HG02588 (cell line): Measurements from ENCODE around the gene SYNGAP1.

Source experiments
- ATAC-seq: cut with Tn5 transposase; IDR thresholded peaks from one replicate; pipeline ENCODE4 v1.9.1; 2021; ENCODE audit warnings: mild to moderate bottlenecking, moderate library complexity; ENCODE audit not compliant: unreplicated experiment

The SYNGAP1 gene

DNA sequence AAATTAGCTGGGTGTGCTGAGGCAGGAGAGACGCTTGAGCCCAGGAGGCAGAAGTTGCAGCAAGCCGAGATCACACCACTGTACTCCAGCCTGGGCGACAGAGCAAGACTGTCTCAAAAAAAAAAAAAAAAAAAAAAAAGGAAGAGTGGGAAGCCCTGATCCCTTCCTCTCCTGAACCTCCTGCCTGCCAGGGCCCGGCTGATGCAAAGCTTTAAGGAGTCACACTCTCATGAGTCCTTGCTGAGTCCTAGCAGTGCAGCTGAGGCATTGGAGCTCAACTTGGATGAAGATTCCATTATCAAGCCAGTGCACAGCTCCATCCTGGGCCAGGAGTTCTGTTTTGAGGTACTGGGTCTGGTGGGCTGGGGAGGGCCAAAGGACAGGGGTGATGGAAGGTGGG, 15.1 kb downstream of the SYNGAP1 start:
- no peak for ATAC-seq

DNA sequence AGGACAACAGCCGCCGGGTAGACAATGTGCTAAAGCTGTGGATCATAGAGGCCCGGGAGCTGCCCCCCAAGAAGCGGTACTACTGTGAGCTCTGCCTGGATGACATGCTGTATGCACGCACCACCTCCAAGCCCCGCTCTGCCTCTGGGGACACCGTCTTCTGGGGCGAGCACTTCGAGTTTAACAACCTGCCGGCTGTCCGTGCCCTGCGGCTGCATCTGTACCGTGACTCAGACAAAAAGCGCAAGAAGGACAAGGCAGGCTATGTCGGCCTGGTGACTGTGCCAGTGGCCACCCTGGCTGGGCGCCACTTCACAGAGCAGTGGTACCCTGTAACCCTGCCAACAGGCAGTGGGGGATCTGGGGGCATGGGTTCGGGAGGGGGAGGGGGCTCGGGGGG, 17.8 kb downstream of the SYNGAP1 start:
- ATAC-seq: no peak

DNA sequence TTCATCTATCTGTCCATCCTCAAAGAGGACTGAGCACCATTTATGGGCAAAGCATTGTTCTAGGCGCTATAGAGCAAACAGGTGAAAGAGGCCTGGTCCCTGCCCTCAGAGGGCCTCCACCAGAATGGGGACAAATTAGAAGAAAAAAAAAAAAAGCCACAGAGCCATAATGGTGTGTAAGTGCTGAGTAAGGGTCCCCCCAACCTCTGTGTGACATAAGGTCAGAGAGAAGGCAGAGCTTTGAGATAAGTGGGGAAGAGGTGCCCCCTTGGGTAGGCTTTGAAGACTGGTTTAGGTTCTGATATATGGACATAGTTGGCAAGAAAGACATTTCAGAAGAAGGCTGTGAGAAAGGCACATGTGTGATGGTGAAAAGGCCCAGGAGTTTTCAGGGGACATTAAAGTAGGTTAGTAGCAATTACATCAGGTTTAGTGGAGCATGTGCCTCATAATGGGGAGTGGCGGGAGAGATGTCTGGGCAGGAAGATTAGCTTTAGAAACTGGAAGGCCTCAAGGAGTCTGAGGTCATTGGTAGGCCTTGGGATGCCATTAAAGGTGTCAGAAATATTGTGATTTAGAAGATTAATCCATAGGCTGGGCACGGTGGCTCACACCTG, 19.2 kb downstream of the SYNGAP1 start:
- ATAC-seq: no peak

DNA sequence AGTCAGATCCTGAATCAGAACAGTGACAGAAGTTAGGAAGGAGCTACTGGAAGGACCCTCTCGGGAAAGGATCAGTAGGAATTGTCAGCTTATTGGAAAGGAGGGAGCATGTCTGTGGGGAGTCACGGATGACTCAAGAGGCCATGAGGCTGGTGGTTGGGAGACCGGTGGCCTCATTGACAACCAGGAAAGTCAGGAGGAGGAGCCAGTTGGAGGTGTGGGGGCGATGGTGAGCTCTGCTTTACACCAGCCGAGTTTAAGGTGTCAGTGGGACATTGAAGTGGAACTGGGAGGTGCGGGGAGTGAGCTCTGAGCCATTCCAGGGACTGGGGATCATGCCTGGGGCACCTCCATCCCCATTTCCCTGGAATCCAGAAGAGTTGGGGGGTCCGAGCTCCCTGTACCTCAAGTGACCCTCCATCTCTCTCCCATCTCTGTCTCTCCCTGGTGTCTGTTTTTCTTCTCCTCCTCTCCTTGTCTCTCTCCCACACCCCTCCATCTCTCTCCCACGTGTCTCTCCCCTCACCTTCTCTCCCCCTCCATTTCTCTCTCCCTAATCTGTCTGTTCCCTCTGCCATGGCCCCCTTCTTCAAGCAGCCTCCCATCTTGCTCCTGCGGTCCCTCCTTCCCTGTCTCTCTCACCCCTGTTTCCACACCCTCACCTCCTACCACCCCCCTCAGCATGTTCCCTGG, 20.2 kb downstream of the SYNGAP1 start:
- ATAC-seq: no peak

DNA sequence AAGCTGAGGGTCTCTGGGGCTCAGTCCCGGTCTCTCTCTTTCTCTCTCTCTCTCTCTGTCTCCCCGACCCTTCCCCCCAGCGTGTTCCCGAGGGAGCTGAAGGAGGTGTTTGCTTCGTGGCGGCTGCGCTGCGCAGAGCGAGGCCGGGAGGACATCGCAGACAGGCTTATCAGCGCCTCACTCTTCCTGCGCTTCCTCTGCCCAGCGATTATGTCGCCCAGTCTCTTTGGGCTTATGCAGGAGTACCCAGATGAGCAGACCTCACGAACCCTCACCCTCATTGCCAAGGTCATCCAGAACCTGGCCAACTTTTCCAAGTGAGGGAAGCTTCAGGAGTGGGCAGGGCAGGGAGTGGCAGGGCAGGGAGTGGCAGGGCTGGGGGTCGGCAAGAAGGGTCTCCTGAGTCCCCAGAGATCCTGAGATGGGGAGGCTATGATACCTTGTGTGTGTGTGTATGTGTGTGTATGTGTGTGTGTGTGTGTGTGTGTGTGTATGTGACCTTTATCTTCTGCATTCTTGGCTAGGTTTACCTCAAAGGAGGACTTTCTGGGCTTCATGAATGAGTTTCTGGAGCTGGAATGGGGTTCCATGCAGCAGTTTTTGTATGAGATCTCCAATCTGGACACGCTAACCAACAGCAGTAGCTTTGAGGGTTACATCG, 20.9 kb downstream of the SYNGAP1 start:
- ATAC-seq: no peak

DNA sequence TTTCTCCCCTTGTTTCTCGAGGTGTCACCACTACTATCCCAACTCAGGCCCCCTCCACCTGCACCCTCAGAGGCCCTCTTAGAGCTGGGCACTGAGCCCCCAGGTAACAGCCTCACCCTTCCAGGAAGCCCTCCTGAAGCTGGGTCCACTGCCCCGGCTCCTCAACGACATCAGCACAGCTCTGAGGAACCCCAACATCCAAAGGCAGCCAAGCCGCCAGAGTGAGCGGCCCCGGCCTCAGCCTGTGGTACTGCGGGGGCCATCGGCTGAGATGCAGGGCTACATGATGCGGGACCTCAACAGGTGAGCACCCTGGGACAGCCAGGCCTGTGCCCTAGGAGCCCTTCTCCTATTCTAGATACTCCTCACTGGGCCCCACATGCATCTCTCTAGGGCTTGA, 21.6 kb downstream of the SYNGAP1 start:
- ATAC-seq: no peak

DNA sequence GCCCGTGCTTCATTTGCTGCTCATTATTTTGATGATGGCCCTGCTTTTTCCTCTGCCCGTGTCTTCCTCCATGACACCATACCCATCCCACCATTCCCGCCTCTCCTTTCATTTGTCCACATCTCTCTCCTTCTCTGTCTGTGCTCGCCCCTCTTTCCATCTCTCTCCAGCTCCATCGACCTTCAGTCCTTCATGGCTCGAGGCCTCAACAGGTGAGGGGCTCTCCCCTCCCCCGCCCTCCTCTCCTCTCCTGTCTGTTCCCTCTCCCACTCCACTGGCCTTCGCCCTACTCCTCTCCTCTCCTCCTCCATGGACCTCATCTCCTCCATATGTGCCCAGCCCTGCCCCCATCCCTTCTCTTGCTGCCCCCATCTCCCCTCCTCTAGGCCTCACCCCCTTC, 22.4 kb downstream of the SYNGAP1 start:
- no peak for ATAC-seq

DNA sequence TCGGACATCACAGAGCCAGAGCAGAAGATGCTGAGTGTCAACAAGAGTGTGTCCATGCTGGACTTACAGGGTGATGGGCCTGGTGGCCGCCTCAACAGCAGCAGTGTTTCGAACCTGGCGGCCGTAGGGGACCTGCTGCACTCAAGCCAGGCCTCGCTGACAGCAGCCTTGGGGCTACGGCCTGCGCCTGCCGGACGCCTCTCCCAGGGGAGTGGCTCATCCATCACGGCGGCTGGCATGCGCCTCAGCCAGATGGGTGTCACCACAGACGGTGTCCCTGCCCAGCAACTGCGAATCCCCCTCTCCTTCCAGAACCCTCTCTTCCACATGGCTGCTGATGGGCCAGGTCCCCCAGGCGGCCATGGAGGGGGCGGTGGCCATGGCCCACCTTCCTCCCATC, 23.2 kb downstream of the SYNGAP1 start:
- no peak for ATAC-seq

DNA sequence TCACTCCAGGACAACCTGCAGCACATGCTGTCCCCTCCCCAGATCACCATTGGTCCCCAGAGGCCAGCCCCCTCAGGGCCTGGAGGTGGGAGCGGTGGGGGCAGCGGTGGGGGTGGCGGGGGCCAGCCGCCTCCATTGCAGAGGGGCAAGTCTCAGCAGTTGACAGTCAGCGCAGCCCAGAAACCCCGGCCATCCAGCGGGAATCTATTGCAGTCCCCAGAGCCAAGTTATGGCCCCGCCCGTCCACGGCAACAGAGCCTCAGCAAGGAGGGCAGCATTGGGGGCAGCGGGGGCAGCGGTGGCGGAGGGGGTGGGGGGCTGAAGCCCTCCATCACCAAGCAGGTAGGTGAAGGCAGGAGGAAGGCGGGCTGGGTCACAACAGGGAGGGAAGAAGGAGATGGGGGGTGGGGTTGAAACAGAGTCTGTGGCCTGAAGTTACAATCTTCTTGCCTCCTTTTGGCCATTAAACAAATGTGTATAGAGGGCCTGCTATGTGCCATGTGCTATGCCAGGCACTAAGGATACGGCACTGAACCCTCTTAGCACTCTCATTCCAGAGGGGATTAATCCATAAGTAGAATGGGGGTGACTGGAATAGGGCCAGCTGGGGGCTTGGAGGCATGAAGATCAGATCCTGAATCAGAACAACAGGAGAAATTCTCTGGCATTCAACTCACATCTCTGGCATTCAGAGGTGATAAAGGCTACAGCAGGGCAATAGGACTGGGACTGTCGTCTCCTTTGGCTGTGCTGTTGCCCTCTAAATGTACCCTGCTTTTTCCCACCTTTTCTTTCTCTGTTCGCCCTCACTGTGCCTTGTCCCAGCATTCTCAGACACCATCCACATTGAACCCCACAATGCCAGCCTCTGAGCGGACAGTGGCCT, 24.0 kb downstream of the SYNGAP1 start:
- ATAC-seq: no peak

DNA sequence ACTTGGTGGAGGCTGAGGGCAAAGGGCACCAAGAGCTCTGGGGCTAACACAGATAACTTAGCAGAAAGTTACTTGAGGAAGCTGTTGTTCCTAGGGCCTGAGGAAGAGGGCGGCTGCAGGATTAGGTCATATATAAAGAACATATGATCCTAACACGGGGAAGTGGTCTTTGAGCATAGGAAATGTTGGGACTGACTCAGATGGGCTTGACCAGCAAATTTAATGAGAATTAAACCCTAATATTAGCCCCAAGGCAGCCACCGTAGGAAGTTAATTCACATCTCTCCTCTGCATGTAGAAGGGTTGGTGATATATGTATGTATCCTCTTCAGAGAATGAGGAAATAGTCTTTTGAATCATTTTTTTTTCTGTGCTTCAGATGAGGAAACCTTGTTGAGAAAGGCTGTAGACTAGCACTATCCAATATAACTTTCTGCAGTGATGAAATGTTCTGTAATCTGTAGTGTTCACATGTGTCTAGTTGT, 25.3 kb downstream of the SYNGAP1 start:
- ATAC-seq: no peak

DNA sequence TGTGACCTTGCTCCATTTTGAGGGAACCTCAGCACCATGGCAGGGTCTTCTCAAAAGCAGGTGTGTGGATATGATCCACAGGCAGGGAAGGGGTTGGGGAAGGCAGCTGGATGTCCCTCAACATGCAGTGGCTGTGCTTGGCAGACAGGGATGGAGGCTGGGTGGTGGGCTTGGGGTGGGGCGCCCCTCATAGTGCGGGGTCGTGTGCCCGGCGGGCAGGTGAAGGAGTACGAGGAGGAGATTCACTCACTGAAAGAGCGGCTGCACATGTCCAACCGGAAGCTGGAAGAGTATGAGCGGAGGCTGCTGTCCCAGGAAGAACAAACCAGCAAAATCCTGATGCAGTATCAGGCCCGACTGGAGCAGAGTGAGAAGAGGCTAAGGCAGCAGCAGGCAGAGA, 26.5 kb downstream of the SYNGAP1 start:
- ATAC-seq: no peak

DNA sequence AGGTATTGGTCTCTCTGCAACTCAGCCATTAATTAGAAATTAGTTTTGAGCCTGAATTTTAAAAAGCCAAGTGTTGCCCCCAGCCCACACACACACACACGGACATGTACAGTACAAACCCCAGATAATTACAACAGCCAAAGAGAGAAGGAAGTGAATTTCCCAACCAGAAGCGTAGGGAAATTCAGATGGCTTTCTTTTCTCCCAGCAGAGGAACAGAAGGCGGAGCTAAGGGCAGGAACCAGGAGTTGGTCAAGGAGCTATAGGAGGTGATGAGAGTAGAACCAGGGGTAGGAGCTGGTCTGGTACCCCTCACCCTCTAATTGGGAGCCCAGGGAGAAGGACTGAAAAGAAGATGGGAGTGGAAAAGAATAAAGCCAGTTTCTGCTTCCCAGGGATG, 30.6 kb downstream of the SYNGAP1 start:
- ATAC-seq: no peak

DNA sequence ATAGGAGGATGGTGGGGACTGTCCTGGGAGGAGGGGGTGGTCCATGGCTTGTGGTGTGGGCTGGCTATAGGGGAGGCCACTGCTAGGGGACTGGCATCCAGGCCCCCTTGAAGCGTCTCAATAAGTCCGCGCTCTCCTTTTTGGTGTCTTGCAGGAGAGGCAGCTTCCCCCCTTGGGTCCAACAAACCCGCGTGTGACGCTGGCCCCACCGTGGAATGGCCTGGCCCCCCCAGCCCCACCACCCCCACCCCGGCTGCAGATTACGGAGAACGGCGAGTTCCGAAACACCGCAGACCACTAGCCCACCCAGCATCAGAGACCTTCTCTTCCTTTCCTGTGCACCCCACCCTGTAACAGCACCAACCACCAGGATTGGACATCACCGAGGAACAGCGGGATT, 31.7 kb downstream of the SYNGAP1 start:
- no peak for ATAC-seq

DNA sequence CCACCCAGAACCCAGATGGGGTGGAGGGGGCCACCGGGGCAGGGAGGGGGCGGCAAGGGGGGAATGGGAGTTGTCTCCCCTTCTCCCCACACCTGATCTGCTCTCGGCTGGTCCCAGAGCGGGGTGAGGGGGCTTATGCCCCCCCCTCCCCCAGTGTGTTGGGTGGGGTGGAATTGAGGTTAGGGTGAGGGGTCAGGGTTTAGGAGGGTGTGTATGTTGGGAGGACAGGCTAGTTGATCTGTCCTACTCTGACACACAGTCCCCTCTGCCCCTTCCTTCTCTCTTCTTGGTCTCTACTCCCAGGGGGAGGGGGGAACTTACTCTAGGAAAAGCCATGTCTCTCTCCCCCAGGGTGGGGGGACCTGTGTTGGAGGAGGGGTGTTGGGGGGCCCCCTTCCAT, 32.6 kb downstream of the SYNGAP1 start:
- ATAC-seq: no peak

DNA sequence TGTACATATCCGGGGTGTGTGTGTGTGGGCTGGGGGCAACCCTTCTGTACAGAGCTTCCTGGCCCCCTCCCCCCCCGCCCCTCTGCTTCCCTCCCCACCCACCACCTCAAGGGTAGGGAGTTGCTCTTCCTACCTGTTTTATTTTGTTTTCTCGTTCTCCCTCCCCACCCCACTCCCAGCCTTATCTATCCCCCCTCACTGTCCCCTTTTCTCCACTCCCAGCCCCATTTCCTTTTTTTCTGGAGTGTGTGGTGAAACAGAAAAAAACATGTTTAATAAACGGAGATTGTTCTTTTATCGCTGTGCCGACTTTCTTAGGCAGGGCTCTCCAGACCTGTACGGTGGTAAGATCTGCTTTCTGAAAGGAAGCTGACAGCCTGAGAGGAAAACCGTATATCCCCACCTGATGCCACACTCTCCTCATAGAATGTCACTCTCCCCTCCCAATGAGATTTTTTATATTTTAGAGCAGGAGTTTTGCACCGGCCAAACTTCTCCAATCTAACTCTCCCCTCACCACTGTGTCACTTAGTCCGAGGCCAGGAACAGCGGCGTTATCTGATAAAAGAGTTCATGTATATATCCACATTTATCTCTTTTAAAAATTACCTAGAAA, 33.6 kb downstream of the SYNGAP1 start:
- no peak for ATAC-seq

DNA sequence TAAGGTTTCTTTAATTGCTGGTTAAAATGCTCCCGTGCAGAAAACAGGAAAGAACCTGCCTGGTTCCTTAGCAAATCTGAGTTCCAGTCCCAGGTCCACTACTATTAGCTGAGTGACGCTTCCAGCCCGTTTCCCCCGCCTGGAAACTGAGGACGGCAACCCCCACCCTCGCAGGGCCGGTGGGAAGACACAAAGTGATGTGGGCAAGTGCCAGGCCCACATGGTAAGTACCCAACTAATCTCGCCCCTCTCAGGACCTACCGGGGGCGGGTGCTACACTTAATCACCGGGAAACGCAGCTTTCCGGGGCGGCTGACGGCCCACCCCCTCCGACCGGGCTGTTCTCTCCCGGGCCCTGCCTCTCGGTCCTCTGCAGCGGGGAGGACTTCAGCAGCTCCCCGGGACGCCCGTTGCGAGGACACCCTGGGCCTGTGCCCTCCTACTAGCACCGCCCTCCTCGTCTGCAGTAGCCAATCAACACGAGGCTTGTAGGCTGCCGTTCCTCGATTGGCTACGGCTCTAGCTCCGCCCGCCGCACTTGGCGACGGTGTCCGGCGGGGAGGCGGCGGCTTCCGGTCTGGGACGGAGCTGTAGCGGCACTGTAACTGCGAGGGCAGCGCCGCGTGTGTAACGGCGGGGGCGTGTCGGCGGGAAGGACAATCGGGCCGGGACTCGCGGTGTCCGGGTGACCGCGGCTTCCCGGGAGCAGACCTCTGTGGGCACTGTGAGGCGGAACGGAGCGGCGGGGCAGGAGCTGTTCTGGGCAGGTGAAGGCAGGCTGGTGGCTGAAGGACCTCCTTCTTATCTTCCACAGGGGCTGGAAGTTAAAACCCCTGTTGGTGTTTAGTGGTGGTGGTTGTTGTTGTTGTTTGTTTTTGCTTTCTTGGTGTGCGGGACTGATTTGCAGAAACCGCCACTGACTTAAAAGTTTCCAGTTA, 34.4 kb downstream of the SYNGAP1 start, which contains the start of gene ZBTB9:
Gene ZBTB9, plus strand, starts transcription at position 568 of the 938 bp plus-strand sequence. CDS start 525 bp downstream, outside the sequence.
- peak; percentile 98 for ATAC-seq

DNA sequence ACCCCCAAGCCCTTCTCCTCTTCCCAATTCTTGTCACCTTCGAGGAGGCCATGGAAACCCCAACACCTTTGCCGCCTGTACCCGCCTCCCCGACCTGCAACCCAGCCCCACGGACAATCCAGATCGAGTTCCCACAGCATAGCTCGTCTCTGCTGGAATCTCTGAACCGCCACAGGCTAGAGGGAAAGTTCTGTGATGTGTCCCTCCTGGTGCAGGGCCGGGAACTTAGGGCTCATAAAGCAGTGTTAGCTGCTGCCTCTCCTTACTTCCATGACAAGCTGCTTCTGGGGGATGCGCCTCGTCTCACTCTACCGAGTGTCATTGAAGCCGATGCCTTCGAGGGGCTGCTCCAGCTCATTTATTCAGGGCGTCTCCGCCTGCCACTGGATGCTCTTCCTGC, 35.2 kb downstream of the SYNGAP1 start:
- no peak for ATAC-seq

DNA sequence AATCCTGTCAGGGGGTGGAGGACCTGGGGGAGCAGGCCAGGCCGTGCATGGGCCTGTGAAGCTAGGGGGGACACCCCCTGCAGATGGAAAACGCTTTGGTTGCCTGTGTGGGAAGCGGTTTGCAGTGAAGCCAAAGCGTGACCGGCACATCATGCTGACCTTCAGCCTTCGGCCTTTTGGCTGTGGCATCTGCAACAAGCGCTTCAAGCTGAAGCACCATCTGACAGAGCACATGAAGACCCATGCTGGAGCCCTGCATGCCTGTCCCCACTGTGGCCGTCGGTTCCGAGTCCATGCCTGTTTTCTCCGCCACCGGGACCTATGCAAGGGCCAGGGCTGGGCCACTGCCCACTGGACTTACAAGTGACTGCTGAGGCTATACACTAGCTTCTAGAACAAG, 36.3 kb downstream of the SYNGAP1 start:
- ATAC-seq: no peak

DNA sequence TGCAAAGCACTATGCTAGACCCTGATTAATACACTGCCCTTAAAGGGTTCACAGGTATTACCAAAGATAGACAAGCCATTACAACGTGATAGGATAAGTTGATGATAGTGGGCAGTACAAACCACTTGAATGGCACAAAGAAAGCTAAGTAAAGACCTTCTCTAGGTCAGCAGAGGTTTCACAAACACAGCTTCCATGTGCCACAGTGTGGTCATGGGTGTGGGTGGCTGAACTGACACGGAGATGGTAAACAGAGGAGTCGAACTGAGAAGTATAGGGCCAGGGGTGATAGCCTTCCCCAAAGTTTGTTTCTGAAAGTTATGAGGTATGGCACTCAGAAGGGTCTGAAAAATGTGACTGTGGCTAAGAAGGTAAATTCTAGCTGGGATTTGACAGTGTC, 38.8 kb downstream of the SYNGAP1 start:
- no peak for ATAC-seq

DNA sequence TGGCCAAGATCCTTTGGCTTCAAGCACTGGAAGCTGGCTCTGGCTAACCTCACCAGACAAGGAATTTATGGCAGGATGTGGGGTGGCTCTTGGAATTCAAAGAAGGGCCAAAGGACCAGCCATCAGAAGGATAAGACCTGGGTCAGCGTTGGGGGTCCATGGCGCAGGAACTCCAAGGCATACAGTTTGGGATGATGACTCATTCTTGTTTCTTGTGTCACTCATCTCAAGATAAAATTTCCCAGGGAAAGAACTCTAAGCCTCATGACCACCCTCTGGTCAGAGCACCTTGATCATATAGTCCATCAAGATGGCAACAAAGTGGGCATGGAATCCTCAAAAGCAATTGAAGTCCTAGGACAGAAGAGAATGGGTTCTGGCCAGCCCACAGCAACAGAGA, 39.4 kb downstream of the SYNGAP1 start:
- no peak for ATAC-seq
